H9 (cell line): ENCODE measurements around the gene TBC1D8. TPM values are rescaled to one million over a fixed set of nuclear protein-coding genes. Genes with fewer than 3 reads are reported as not detected.

Source experiments
- DNase-seq: peaks from one replicate; pipeline ENCODE4 v3.0.0-alpha.2; 2017
- H2AFZ ChIP-seq: one replicate; pipeline ENCODE4 v1.6.1; 2013; ENCODE audit warnings: mild to moderate bottlenecking, low read length, control low read depth, moderate library complexity
- H2AK5ac ChIP-seq: 2 replicates; pipeline ENCODE4 v1.6.1; 2013; ENCODE audit warnings: low read length, control low read depth, mixed read lengths; ENCODE audit not compliant: insufficient read length
- H2BK120ac ChIP-seq: one replicate; pipeline ENCODE4 v1.6.1; 2013; ENCODE audit warnings: low read depth, mild to moderate bottlenecking, low read length, control low read depth, inconsistent platforms; ENCODE audit not compliant: poor library complexity, severe bottlenecking
- H2BK12ac ChIP-seq: 2 replicates; pipeline ENCODE4 v1.6.1; 2013; ENCODE audit warnings: low read length, control low read depth, mixed read lengths, low read depth; ENCODE audit not compliant: insufficient read length
- H2BK15ac ChIP-seq: 2 replicates; pipeline ENCODE4 v1.6.1; 2013; ENCODE audit warnings: low read depth, low read length, control low read depth
- H2BK20ac ChIP-seq: one replicate; pipeline ENCODE4 v1.6.1; 2013; ENCODE audit warnings: low read depth, mild to moderate bottlenecking, low read length, control low read depth, inconsistent platforms; ENCODE audit not compliant: poor library complexity, severe bottlenecking
- H2BK5ac ChIP-seq: 2 replicates; pipeline ENCODE4 v1.6.1; 2013; ENCODE audit warnings: low read length, control low read depth, mixed read lengths; ENCODE audit not compliant: insufficient read length
- H3K14ac ChIP-seq: 2 replicates; pipeline ENCODE4 v1.6.1; 2013; ENCODE audit warnings: low read length, control low read depth; ENCODE audit not compliant: insufficient read depth
- H3K18ac ChIP-seq: 2 replicates; pipeline ENCODE4 v1.6.1; 2013; ENCODE audit warnings: low read depth, mild to moderate bottlenecking, mixed read lengths, low read length, control low read depth; ENCODE audit not compliant: insufficient read length
- H3K23ac ChIP-seq: 2 replicates; pipeline ENCODE4 v1.6.1; 2013; ENCODE audit warnings: low read length, control low read depth, mixed read lengths, low read depth; ENCODE audit not compliant: insufficient read length
- H3K23me2 ChIP-seq: 2 replicates; pipeline ENCODE4 v1.6.1; 2013; ENCODE audit warnings: low read depth, mild to moderate bottlenecking, mixed read lengths, low read length, control low read depth; ENCODE audit not compliant: insufficient read length, poor library complexity, severe bottlenecking
- H3K27ac ChIP-seq: 2 replicates; pipeline ENCODE4 v1.5.1; 2013; ENCODE audit warnings: low read length, control low read depth, mixed read lengths, low read depth; ENCODE audit not compliant: insufficient read length
- H3K27me3 ChIP-seq: 2 replicates; pipeline ENCODE4 v1.6.1; 2013; ENCODE audit warnings: low read length, control low read depth, inconsistent platforms; ENCODE audit not compliant: insufficient read depth
- H3K4ac ChIP-seq: 2 replicates; pipeline ENCODE4 v1.6.1; 2013; ENCODE audit warnings: low read depth, mild to moderate bottlenecking, control low read depth, inconsistent platforms, low read length, moderate library complexity
- H3K4me1 ChIP-seq: 2 replicates; pipeline ENCODE4 v1.6.1; 2013; ENCODE audit warnings: low read length, control low read depth, inconsistent platforms; ENCODE audit not compliant: insufficient read depth
- H3K4me2 ChIP-seq: 2 replicates; pipeline ENCODE4 v1.6.1; 2013; ENCODE audit warnings: low read length, control low read depth, mixed read lengths; ENCODE audit not compliant: insufficient read length, insufficient read depth
- H3K56ac ChIP-seq: 2 replicates; pipeline ENCODE4 v1.6.1; 2013; ENCODE audit warnings: low read depth, mild to moderate bottlenecking, mixed read lengths, low read length, control low read depth; ENCODE audit not compliant: insufficient read length
- H3K79me1 ChIP-seq: 2 replicates; pipeline ENCODE4 v1.6.1; 2013; ENCODE audit warnings: low read depth, mild to moderate bottlenecking, moderate library complexity, low read length, control low read depth, inconsistent platforms; ENCODE audit not compliant: insufficient read depth, poor library complexity, severe bottlenecking
- H3K79me2 ChIP-seq: 2 replicates; pipeline ENCODE4 v1.6.1; 2013; ENCODE audit warnings: low read length, control low read depth, inconsistent platforms; ENCODE audit not compliant: insufficient read depth
- H3K9ac ChIP-seq: 2 replicates; pipeline ENCODE4 v1.6.1; 2013; ENCODE audit warnings: low read length, control low read depth, mixed read lengths; ENCODE audit not compliant: insufficient read length; ENCODE audit errors: extremely low read depth
- H3K9me3 ChIP-seq: one replicate; pipeline ENCODE4 v1.6.1; 2013; ENCODE audit warnings: low read depth, low read length, inconsistent platforms; ENCODE audit not compliant: control insufficient read depth
- H3T11ph ChIP-seq: one replicate; pipeline ENCODE4 v1.6.1; 2013; ENCODE audit warnings: mild to moderate bottlenecking, low read length, control low read depth, inconsistent platforms
- H4K20me1 ChIP-seq: one replicate; pipeline ENCODE4 v1.6.1; 2013; ENCODE audit not compliant: control insufficient read depth, insufficient read length, insufficient read depth
- H4K5ac ChIP-seq: 2 replicates; pipeline ENCODE4 v1.6.1; 2013; ENCODE audit warnings: low read depth, mild to moderate bottlenecking, mixed read lengths, low read length, control low read depth; ENCODE audit not compliant: insufficient read length
- H4K8ac ChIP-seq: replicated peaks from 2 replicates; pipeline ENCODE4 v1.6.1; 2013; ENCODE audit warnings: low read length, control low read depth, mixed read lengths, low read depth; ENCODE audit not compliant: insufficient read length
- H4K91ac ChIP-seq: 2 replicates; pipeline ENCODE4 v1.6.1; 2013; ENCODE audit warnings: low read depth, mild to moderate bottlenecking, moderate library complexity, mixed read lengths, low read length, control low read depth; ENCODE audit not compliant: insufficient read length
- H3K27ac Mint-ChIP-seq, 3 experiments: 2 replicates in 2 of 3; 3 replicates in 1 of 3; pipeline ENCODE4 v1.8.0; 2020 to 2021; ENCODE audit warnings: mixed read lengths in 3 of 3, mild to moderate bottlenecking in 1 of 3, moderate library complexity in 1 of 3
- H3K27me3 Mint-ChIP-seq: 2 replicates; pipeline ENCODE4 v1.8.0; 2021; ENCODE audit warnings: low read depth, mild to moderate bottlenecking, moderate library complexity, mixed read lengths
- H3K36me3 Mint-ChIP-seq, 3 experiments: 2 replicates in 2 of 3; 3 replicates in 1 of 3; pipeline ENCODE4 v1.8.0; 2020 to 2021; ENCODE audit warnings: low read depth in 3 of 3, mixed read lengths in 3 of 3; ENCODE audit not compliant: insufficient read depth in 1 of 3
- H3K4me1 Mint-ChIP-seq, 2 experiments: 2 replicates each; pipeline ENCODE4 v1.8.0; 2020; ENCODE audit warnings: mixed read lengths in 2 of 2
- H3K4me3 Mint-ChIP-seq, 2 experiments: 2 replicates in 1 of 2; 3 replicates in 1 of 2; pipeline ENCODE4 v1.8.0; 2020 to 2021; ENCODE audit warnings: mild to moderate bottlenecking in 2 of 2, mixed read lengths in 2 of 2, moderate library complexity in 1 of 2
- H3K9me3 Mint-ChIP-seq, 2 experiments: 2 replicates in 1 of 2; 3 replicates in 1 of 2; pipeline ENCODE4 v1.8.0; 2020; ENCODE audit warnings: mild to moderate bottlenecking in 2 of 2, mixed read lengths in 2 of 2, moderate library complexity in 1 of 2
- WGBS: extraction: QIAGEN DNeasy Blood & Tissue Kit; methylation state at CpG from one replicate; pipeline ENCODE4 v1.1.7; 2013; ENCODE audit warnings: missing lambda C conversion rate, low lambda C conversion rate, mixed read lengths; ENCODE audit not compliant: insufficient read length; ENCODE audit errors: extremely low coverage; 5-methylcytosine and 5-hydroxymethylcytosine counted together
- total RNA-seq: library from RNA; stranded (reverse); gene quantifications from 2 replicates; pipeline ENCODE4 v1.2.1, GENCODE V29; 2021
- TF ChIP-seq, protein P1 (sequence below): fragments of 200-600 bp; sonication (generic); conservative IDR thresholded peaks from 3 replicates; pipeline ENCODE4 v1.8.0; 2021; ENCODE audit warnings: antibody characterized with exemption, mild to moderate bottlenecking

TBC1D8 gene
- total RNA-seq, 1 experiment from 2014 or later, result 16.6 TPM

DNA sequence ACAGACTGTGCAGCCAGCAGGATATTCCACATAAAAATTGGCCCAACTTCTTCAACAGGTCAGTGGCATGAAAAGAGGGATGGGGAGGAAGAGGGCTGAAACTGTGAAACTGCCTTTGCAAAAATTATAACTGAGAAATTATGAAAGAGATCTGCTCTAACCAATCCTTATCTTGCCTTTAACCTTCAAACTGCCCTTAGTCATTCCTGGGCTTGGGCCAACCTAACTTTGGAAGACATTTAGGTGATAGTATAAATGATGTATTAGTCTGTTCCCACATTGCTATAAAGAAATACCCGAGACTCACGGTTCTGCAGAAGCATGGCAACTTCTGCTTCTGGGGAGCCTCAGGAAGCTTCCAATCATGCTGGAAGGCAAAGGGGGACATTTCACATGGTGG, 74.6 kb downstream of the TBC1D8 start:
- TF ChIP-seq, protein P1, sequence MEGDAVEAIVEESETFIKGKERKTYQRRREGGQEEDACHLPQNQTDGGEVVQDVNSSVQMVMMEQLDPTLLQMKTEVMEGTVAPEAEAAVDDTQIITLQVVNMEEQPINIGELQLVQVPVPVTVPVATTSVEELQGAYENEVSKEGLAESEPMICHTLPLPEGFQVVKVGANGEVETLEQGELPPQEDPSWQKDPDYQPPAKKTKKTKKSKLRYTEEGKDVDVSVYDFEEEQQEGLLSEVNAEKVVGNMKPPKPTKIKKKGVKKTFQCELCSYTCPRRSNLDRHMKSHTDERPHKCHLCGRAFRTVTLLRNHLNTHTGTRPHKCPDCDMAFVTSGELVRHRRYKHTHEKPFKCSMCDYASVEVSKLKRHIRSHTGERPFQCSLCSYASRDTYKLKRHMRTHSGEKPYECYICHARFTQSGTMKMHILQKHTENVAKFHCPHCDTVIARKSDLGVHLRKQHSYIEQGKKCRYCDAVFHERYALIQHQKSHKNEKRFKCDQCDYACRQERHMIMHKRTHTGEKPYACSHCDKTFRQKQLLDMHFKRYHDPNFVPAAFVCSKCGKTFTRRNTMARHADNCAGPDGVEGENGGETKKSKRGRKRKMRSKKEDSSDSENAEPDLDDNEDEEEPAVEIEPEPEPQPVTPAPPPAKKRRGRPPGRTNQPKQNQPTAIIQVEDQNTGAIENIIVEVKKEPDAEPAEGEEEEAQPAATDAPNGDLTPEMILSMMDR, result no peak
- no peak overlapping the region for H3K56ac ChIP-seq

More for the DNA sequence above, 74.6 kb downstream of the TBC1D8 start:
- no peaks in the 10 kb centered on the region for H3K27me3 Mint-ChIP-seq
- Histone ChIP-seq H2BK15ac (no peak overlapping the region), H3T11ph (no peak overlapping the region), H2BK120ac (no peak overlapping the region), H3K9me3 (no peaks in the 10 kb centered on the region), H4K5ac (no peak overlapping the region), H4K8ac (no peak overlapping the region), H3K4me2 (no peak overlapping the region), H3K27me3 (no peaks in the 10 kb centered on the region), H2AFZ (no peak overlapping the region), H3K4ac (no peak overlapping the region), H3K18ac (no peak overlapping the region), H2BK20ac (no peak overlapping the region), H4K91ac (no peak overlapping the region), H3K14ac (no peak overlapping the region), H3K9ac (no peak overlapping the region), H3K27ac (no peak overlapping the region), H3K23me2 (no peaks in the 10 kb centered on the region), H2BK12ac (no peak overlapping the region), H2BK5ac (no peak overlapping the region), H3K4me1 (no peaks in the 10 kb centered on the region), H2AK5ac (no peak overlapping the region), H4K20me1 (no peaks in the 10 kb centered on the region), H3K23ac (no peak overlapping the region), H3K79me1 (no peaks in the 10 kb centered on the region), H3K79me2 (no peaks in the 10 kb centered on the region)
- peaks cover 32 to 68% (median 38%) of the 10 kb centered on the region in 3 experiments for H3K36me3 Mint-ChIP-seq
- H3K9me3 Mint-ChIP-seq, result peaks cover 25 to 42% of the 10 kb centered on the region in 2 experiments
- H3K4me1 Mint-ChIP-seq, result no peaks in the 10 kb centered on the region
- no CpG with 5 or more reads among the region's 2 CpGs for WGBS
- no peak overlapping the region for H3K4me3 Mint-ChIP-seq
- no peak for DNase-seq
- no peak overlapping the region for H3K27ac Mint-ChIP-seq
